Measurements from ENCODE around the gene RNF41.

DNA sequence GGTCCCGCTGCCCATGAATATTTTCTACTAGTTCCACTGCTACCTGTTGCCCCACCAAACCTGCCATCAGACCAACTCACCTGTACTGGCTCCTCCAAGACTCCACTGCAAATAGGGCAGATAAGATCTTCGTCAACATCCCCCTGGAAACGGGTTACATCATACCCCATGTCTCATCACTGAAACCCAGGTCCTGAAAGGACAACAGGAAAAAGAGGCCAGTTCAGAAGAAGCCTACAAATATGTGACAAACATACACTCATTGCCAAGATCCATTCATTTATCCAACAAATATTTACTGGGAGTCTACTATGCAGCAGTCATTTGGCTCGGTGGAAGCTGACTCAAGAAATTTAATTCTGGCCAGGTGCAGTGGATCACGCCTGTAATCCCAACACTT, 7.8 kb downstream of the RNF41 start:
- no peak for TF ChIP-seq POLR2A (IDR thresholded peaks at IDR 0.05)
- TF ChIP-seq, protein P1, sequence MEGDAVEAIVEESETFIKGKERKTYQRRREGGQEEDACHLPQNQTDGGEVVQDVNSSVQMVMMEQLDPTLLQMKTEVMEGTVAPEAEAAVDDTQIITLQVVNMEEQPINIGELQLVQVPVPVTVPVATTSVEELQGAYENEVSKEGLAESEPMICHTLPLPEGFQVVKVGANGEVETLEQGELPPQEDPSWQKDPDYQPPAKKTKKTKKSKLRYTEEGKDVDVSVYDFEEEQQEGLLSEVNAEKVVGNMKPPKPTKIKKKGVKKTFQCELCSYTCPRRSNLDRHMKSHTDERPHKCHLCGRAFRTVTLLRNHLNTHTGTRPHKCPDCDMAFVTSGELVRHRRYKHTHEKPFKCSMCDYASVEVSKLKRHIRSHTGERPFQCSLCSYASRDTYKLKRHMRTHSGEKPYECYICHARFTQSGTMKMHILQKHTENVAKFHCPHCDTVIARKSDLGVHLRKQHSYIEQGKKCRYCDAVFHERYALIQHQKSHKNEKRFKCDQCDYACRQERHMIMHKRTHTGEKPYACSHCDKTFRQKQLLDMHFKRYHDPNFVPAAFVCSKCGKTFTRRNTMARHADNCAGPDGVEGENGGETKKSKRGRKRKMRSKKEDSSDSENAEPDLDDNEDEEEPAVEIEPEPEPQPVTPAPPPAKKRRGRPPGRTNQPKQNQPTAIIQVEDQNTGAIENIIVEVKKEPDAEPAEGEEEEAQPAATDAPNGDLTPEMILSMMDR (IDR thresholded peaks at IDR 0.05): no peak

Measured in testis (tissue), 2 donors.